ENCODE results near the gene SMIM34. TPM values are rescaled to one million over a fixed set of nuclear protein-coding genes. Genes with fewer than 3 reads are reported as not detected.
"Not testable (repeated sequence)": the region's sequence is repeated elsewhere in the genome, so short reads cannot be mapped to it uniquely, and the experiment has no call there.

SMIM34 gene
- total and polyA plus RNA-seq, 7 experiments from 2014 or later: not detected

- H3K4me3 Mint-ChIP-seq; CTCF ChIA-PET; H3K27me3 ChIP-seq (ENCODE audit: control insufficient read depth in 2 of 2, insufficient read depth in 2 of 2, low read length in 2 of 2); intact Hi-C loops (cut with micrococcal nuclease); H3K27ac ChIP-seq (ENCODE audit: low read depth, low read length); DNase-seq; H3K27me3 Mint-ChIP-seq; H3K36me3 ChIP-seq (ENCODE audit: control insufficient read depth in 2 of 3, insufficient read depth in 3 of 3, low read length in 3 of 3); H3K4me3 ChIP-seq (ENCODE audit: low read length); POLR2A ChIA-PET; H3K4me1 Mint-ChIP-seq; H3K9me3 ChIP-seq (ENCODE audit: control insufficient read depth in 2 of 3, low read length in 3 of 3); H3K4me1 ChIP-seq (ENCODE audit: control insufficient read depth in 2 of 2, insufficient read depth in 2 of 2, low read length in 2 of 2); H3K36me3 Mint-ChIP-seq; H3K27ac Mint-ChIP-seq; H3K9me3 Mint-ChIP-seq: not testable (repeated sequence)
- peak; percentile 97 for ATAC-seq
These were observed 48.7 kb downstream of the SMIM34 start, which contains the start of gene SMIM11 for GRCh38 chr21:34374940-34375618. Gene SMIM11 (plus strand): TSS chr21:34375507. CDS start chr21:34379505, 3,998 bp downstream.

GRCh38 chr21:34374462-34374861, 49.3 kb downstream of the SMIM34 start:
- H3K9me3 Mint-ChIP-seq; DNase-seq; H3K9me3 ChIP-seq (ENCODE audit: control insufficient read depth in 2 of 3, low read length in 3 of 3); H3K4me1 ChIP-seq (ENCODE audit: control insufficient read depth in 2 of 2, insufficient read depth in 2 of 2, low read length in 2 of 2); H3K36me3 Mint-ChIP-seq; H3K27ac ChIP-seq (ENCODE audit: low read depth, low read length); H3K27me3 ChIP-seq (ENCODE audit: control insufficient read depth in 2 of 2, insufficient read depth in 2 of 2, low read length in 2 of 2); H3K27ac Mint-ChIP-seq; POLR2A ChIA-PET; H3K4me3 ChIP-seq (ENCODE audit: low read length); H3K4me3 Mint-ChIP-seq; H3K4me1 Mint-ChIP-seq; intact Hi-C loops (cut with micrococcal nuclease); ATAC-seq; H3K36me3 ChIP-seq (ENCODE audit: control insufficient read depth in 2 of 3, insufficient read depth in 3 of 3, low read length in 3 of 3): not testable (repeated sequence)
- peaks cover 0 to 12% (median 0%) of the 10 kb centered on the region in 5 donors for H3K27me3 Mint-ChIP-seq
- CTCF ChIA-PET: interaction anchor here (1.3 kb wide), 1 partner anchor 27 kb away, joined by 4 read pairs; no protein-coding TSS in a partner anchor

DNA sequence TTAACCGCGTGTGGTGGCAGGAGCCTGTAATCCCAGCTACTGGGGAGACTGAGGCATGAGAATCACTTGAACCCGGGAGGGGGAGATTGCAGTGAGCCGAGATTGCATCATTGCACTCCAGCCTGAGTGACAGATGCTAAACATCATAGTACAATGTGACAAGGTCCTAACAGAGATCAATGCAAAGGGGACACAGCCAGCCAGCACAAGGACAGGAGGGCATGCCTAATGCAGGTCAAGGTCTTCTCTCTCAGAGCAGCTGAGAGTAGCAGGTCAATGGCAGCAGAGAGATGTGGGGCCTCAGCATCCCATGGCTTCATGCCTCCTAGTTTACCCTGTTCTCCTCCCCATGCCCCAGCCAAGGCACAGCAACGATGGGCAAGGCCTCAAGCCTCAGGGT, 51.4 kb downstream of the SMIM34 start:
- H3K4me1 Mint-ChIP-seq: no peaks in the 10 kb centered on the region
- no peak overlapping the region for H3K27ac ChIP-seq (ENCODE audit: low read depth, low read length)
- no peaks in the 10 kb centered on the region for H3K4me1 ChIP-seq (ENCODE audit: control insufficient read depth in 2 of 2, insufficient read depth in 2 of 2, low read length in 2 of 2)
- H3K4me3 Mint-ChIP-seq: peak overlapping the region in 1 of 10 donors; percentile 37
- no peaks in the 10 kb centered on the region for H3K36me3 ChIP-seq (ENCODE audit: control insufficient read depth in 2 of 3, insufficient read depth in 3 of 3, low read length in 3 of 3)
- H3K4me3 ChIP-seq (ENCODE audit: low read length): no peak overlapping the region
- no peaks in the 10 kb centered on the region for H3K27me3 ChIP-seq (ENCODE audit: control insufficient read depth in 2 of 2, insufficient read depth in 2 of 2, low read length in 2 of 2)
- ATAC-seq: no peak
- no peaks in the 10 kb centered on the region for H3K9me3 Mint-ChIP-seq
- ChIA-PET POLR2A (no interaction called here), CTCF (no interaction called here)
- no peak overlapping the region for H3K27ac Mint-ChIP-seq
- intact Hi-C loops (cut with micrococcal nuclease): no loop called here
- H3K36me3 Mint-ChIP-seq: no peaks in the 10 kb centered on the region
- DNase-seq: no peak
- H3K9me3 ChIP-seq (ENCODE audit: control insufficient read depth in 2 of 3, low read length in 3 of 3): no peaks in the 10 kb centered on the region
- peaks cover 0 to 23% (median 6%) of the 10 kb centered on the region in 5 donors for H3K27me3 Mint-ChIP-seq

DNA sequence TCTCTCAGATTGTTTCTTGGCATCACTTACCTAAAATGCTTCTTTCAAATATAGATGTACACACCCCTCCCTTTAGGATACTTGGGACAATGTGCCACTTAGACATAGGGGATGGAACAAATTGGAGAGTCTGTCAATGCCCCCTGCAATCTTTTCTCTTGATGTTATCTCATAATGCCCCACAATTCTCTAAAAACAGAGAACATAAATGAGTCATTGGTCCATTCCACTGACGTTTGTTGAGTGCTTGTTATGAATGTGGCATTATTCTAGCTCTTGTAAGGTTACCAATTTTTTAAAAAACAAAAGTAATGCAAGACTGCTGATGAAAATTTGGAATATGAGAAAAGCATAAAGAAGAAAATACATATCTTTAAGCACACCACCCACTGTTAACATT, 54.0 kb downstream of the SMIM34 start:
- Histone ChIP-seq H3K36me3 (ENCODE audit: control insufficient read depth in 2 of 3, insufficient read depth in 3 of 3, low read length in 3 of 3) (no peaks in the 10 kb centered on the region), H3K4me3 (ENCODE audit: low read length) (no peak overlapping the region), H3K27ac (ENCODE audit: low read depth, low read length) (no peak overlapping the region), H3K27me3 (ENCODE audit: control insufficient read depth in 2 of 2, insufficient read depth in 2 of 2, low read length in 2 of 2) (no peaks in the 10 kb centered on the region), H3K9me3 (ENCODE audit: control insufficient read depth in 2 of 3, low read length in 3 of 3) (no peaks in the 10 kb centered on the region), H3K4me1 (ENCODE audit: control insufficient read depth in 2 of 2, insufficient read depth in 2 of 2, low read length in 2 of 2) (no peaks in the 10 kb centered on the region)
- Mint-ChIP-seq H3K27me3 (peaks cover 0 to 23% (median 6%) of the 10 kb centered on the region in 5 donors), H3K4me3 (no peak overlapping the region), H3K4me1 (no peaks in the 10 kb centered on the region), H3K27ac (no peak overlapping the region), H3K36me3 (no peaks in the 10 kb centered on the region), H3K9me3 (no peaks in the 10 kb centered on the region)
- DNase-seq: no peak
- no peak for ATAC-seq
- ChIA-PET CTCF (no interaction called here), POLR2A (no interaction called here)
- intact Hi-C loops (cut with micrococcal nuclease): no loop called here

Other genes with a start within 250 kb of the SMIM34 start
- gene KCNE2, start 59.9 kb downstream of the SMIM34 start, total RNA-seq: under 1 TPM in 1 of 5 experiments, not detected in 4; 0.51 TPM
- gene KCNE2, start 59.9 kb downstream of the SMIM34 start, polyA plus RNA-seq: not detected
- gene SMIM11, start 48.4 kb downstream of the SMIM34 start, total RNA-seq: 10 to 100 TPM in 3 of 5 experiments, 1 to 10 TPM in 2; 5.6 to 19.8 (median 12.4) TPM
- gene SMIM11, start 48.4 kb downstream of the SMIM34 start, polyA plus RNA-seq: 1 to 10 TPM; 6.9 to 8.9 TPM
- 1 to 10 TPM in 1 of 5 experiments, under 1 TPM in 4; 0.24 to 9.2 (median 0.49) TPM for gene KCNE1, start 88.3 kb upstream of the SMIM34 start, total RNA-seq
- gene KCNE1, start 88.3 kb upstream of the SMIM34 start, polyA plus RNA-seq: not detected
- gene RCAN1, start 191.2 kb upstream of the SMIM34 start, total RNA-seq: 1 to 10 TPM; 3.0 to 8.1 (median 4.9) TPM
- gene RCAN1, start 191.2 kb upstream of the SMIM34 start, polyA plus RNA-seq: 10 to 100 TPM; 12.6 to 15.3 TPM
- gene CLIC6, start 245.0 kb upstream of the SMIM34 start, total RNA-seq: under 1 TPM in 4 of 5 experiments, not detected in 1; 0.19 to 0.56 (median 0.28) TPM
- gene CLIC6, start 245.0 kb upstream of the SMIM34 start, polyA plus RNA-seq: under 1 TPM in 1 of 2 donors, not detected in 1; 0.12 TPM

Measured in naive thymus-derived CD4-positive, alpha-beta T cell (primary cell).